H9 (cell line): ENCODE data around the gene NELFCD. TPM values are rescaled to one million over a fixed set of nuclear protein-coding genes. Genes with fewer than 3 reads are reported as not detected.

Source experiments
- DNase-seq: peaks from one replicate; pipeline ENCODE4 v3.0.0-alpha.2; 2017
- H2AFZ ChIP-seq: one replicate; pipeline ENCODE4 v1.6.1; 2013; ENCODE audit warnings: mild to moderate bottlenecking, low read length, control low read depth, moderate library complexity
- H2AK5ac ChIP-seq: 2 replicates; pipeline ENCODE4 v1.6.1; 2013; ENCODE audit warnings: low read length, control low read depth, mixed read lengths; ENCODE audit not compliant: insufficient read length
- H2BK120ac ChIP-seq: one replicate; pipeline ENCODE4 v1.6.1; 2013; ENCODE audit warnings: low read depth, mild to moderate bottlenecking, low read length, control low read depth, inconsistent platforms; ENCODE audit not compliant: poor library complexity, severe bottlenecking
- H2BK12ac ChIP-seq: 2 replicates; pipeline ENCODE4 v1.6.1; 2013; ENCODE audit warnings: low read length, control low read depth, mixed read lengths, low read depth; ENCODE audit not compliant: insufficient read length
- H2BK15ac ChIP-seq: 2 replicates; pipeline ENCODE4 v1.6.1; 2013; ENCODE audit warnings: low read depth, low read length, control low read depth
- H2BK20ac ChIP-seq: one replicate; pipeline ENCODE4 v1.6.1; 2013; ENCODE audit warnings: low read depth, mild to moderate bottlenecking, low read length, control low read depth, inconsistent platforms; ENCODE audit not compliant: poor library complexity, severe bottlenecking
- H2BK5ac ChIP-seq: 2 replicates; pipeline ENCODE4 v1.6.1; 2013; ENCODE audit warnings: low read length, control low read depth, mixed read lengths; ENCODE audit not compliant: insufficient read length
- H3K14ac ChIP-seq: 2 replicates; pipeline ENCODE4 v1.6.1; 2013; ENCODE audit warnings: low read length, control low read depth; ENCODE audit not compliant: insufficient read depth
- H3K18ac ChIP-seq: 2 replicates; pipeline ENCODE4 v1.6.1; 2013; ENCODE audit warnings: low read depth, mild to moderate bottlenecking, mixed read lengths, low read length, control low read depth; ENCODE audit not compliant: insufficient read length
- H3K23ac ChIP-seq: 2 replicates; pipeline ENCODE4 v1.6.1; 2013; ENCODE audit warnings: low read length, control low read depth, mixed read lengths, low read depth; ENCODE audit not compliant: insufficient read length
- H3K23me2 ChIP-seq: 2 replicates; pipeline ENCODE4 v1.6.1; 2013; ENCODE audit warnings: low read depth, mild to moderate bottlenecking, mixed read lengths, low read length, control low read depth; ENCODE audit not compliant: insufficient read length, poor library complexity, severe bottlenecking
- H3K27ac ChIP-seq: 2 replicates; pipeline ENCODE4 v1.5.1; 2013; ENCODE audit warnings: low read length, control low read depth, mixed read lengths, low read depth; ENCODE audit not compliant: insufficient read length
- H3K27me3 ChIP-seq: 2 replicates; pipeline ENCODE4 v1.6.1; 2013; ENCODE audit warnings: low read length, control low read depth, inconsistent platforms; ENCODE audit not compliant: insufficient read depth
- H3K4ac ChIP-seq: 2 replicates; pipeline ENCODE4 v1.6.1; 2013; ENCODE audit warnings: low read depth, mild to moderate bottlenecking, control low read depth, inconsistent platforms, low read length, moderate library complexity
- H3K4me1 ChIP-seq: 2 replicates; pipeline ENCODE4 v1.6.1; 2013; ENCODE audit warnings: low read length, control low read depth, inconsistent platforms; ENCODE audit not compliant: insufficient read depth
- H3K4me2 ChIP-seq: 2 replicates; pipeline ENCODE4 v1.6.1; 2013; ENCODE audit warnings: low read length, control low read depth, mixed read lengths; ENCODE audit not compliant: insufficient read length, insufficient read depth
- H3K56ac ChIP-seq: 2 replicates; pipeline ENCODE4 v1.6.1; 2013; ENCODE audit warnings: low read depth, mild to moderate bottlenecking, mixed read lengths, low read length, control low read depth; ENCODE audit not compliant: insufficient read length
- H3K79me1 ChIP-seq: 2 replicates; pipeline ENCODE4 v1.6.1; 2013; ENCODE audit warnings: low read depth, mild to moderate bottlenecking, moderate library complexity, low read length, control low read depth, inconsistent platforms; ENCODE audit not compliant: insufficient read depth, poor library complexity, severe bottlenecking
- H3K79me2 ChIP-seq: 2 replicates; pipeline ENCODE4 v1.6.1; 2013; ENCODE audit warnings: low read length, control low read depth, inconsistent platforms; ENCODE audit not compliant: insufficient read depth
- H3K9ac ChIP-seq: 2 replicates; pipeline ENCODE4 v1.6.1; 2013; ENCODE audit warnings: low read length, control low read depth, mixed read lengths; ENCODE audit not compliant: insufficient read length; ENCODE audit errors: extremely low read depth
- H3K9me3 ChIP-seq: one replicate; pipeline ENCODE4 v1.6.1; 2013; ENCODE audit warnings: low read depth, low read length, inconsistent platforms; ENCODE audit not compliant: control insufficient read depth
- H3T11ph ChIP-seq: one replicate; pipeline ENCODE4 v1.6.1; 2013; ENCODE audit warnings: mild to moderate bottlenecking, low read length, control low read depth, inconsistent platforms
- H4K20me1 ChIP-seq: one replicate; pipeline ENCODE4 v1.6.1; 2013; ENCODE audit not compliant: control insufficient read depth, insufficient read length, insufficient read depth
- H4K5ac ChIP-seq: 2 replicates; pipeline ENCODE4 v1.6.1; 2013; ENCODE audit warnings: low read depth, mild to moderate bottlenecking, mixed read lengths, low read length, control low read depth; ENCODE audit not compliant: insufficient read length
- H4K8ac ChIP-seq: replicated peaks from 2 replicates; pipeline ENCODE4 v1.6.1; 2013; ENCODE audit warnings: low read length, control low read depth, mixed read lengths, low read depth; ENCODE audit not compliant: insufficient read length
- H4K91ac ChIP-seq: 2 replicates; pipeline ENCODE4 v1.6.1; 2013; ENCODE audit warnings: low read depth, mild to moderate bottlenecking, moderate library complexity, mixed read lengths, low read length, control low read depth; ENCODE audit not compliant: insufficient read length
- H3K27ac Mint-ChIP-seq, 3 experiments: 2 replicates in 2 of 3; 3 replicates in 1 of 3; pipeline ENCODE4 v1.8.0; 2020 to 2021; ENCODE audit warnings: mixed read lengths in 3 of 3, mild to moderate bottlenecking in 1 of 3, moderate library complexity in 1 of 3
- H3K27me3 Mint-ChIP-seq: 2 replicates; pipeline ENCODE4 v1.8.0; 2021; ENCODE audit warnings: low read depth, mild to moderate bottlenecking, moderate library complexity, mixed read lengths
- H3K36me3 Mint-ChIP-seq, 3 experiments: 2 replicates in 2 of 3; 3 replicates in 1 of 3; pipeline ENCODE4 v1.8.0; 2020 to 2021; ENCODE audit warnings: low read depth in 3 of 3, mixed read lengths in 3 of 3; ENCODE audit not compliant: insufficient read depth in 1 of 3
- H3K4me1 Mint-ChIP-seq, 2 experiments: 2 replicates each; pipeline ENCODE4 v1.8.0; 2020; ENCODE audit warnings: mixed read lengths in 2 of 2
- H3K4me3 Mint-ChIP-seq, 2 experiments: 2 replicates in 1 of 2; 3 replicates in 1 of 2; pipeline ENCODE4 v1.8.0; 2020 to 2021; ENCODE audit warnings: mild to moderate bottlenecking in 2 of 2, mixed read lengths in 2 of 2, moderate library complexity in 1 of 2
- H3K9me3 Mint-ChIP-seq, 2 experiments: 2 replicates in 1 of 2; 3 replicates in 1 of 2; pipeline ENCODE4 v1.8.0; 2020; ENCODE audit warnings: mild to moderate bottlenecking in 2 of 2, mixed read lengths in 2 of 2, moderate library complexity in 1 of 2
- WGBS: extraction: QIAGEN DNeasy Blood & Tissue Kit; methylation state at CpG from one replicate; pipeline ENCODE4 v1.1.7; 2013; ENCODE audit warnings: missing lambda C conversion rate, low lambda C conversion rate, mixed read lengths; ENCODE audit not compliant: insufficient read length; ENCODE audit errors: extremely low coverage; 5-methylcytosine and 5-hydroxymethylcytosine counted together
- total RNA-seq: library from RNA; stranded (reverse); gene quantifications from 2 replicates; pipeline ENCODE4 v1.2.1, GENCODE V29; 2021
- TF ChIP-seq, protein P1 (sequence below): fragments of 200-600 bp; sonication (generic); conservative IDR thresholded peaks from 3 replicates; pipeline ENCODE4 v1.8.0; 2021; ENCODE audit warnings: antibody characterized with exemption, mild to moderate bottlenecking

Gene NELFCD
- total RNA-seq, 1 experiment from 2014 or later = 57.8 TPM

DNA sequence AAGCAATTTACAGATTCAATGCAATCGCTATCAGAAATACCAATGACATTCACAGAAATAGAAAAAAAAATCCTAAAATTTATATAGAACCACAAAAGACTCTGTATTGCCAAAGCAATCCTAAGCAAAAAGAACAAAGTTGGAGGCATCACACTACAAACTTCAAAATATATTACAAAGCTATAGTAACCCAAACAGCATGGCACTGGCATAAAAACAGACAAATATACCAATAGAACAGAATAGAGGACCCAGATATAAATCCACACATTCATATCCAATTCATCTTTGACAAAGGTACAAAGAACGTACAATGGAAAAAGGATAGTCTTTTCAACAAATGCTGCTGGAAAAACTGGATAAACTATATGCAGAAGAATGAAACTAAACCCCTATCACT is 11.6 kb upstream of the NELFCD start:
- H2BK20ac ChIP-seq = no peak overlapping the region
- H2AFZ ChIP-seq = no peak overlapping the region
- H3K9ac ChIP-seq = no peak overlapping the region
- H3K4ac ChIP-seq = no peak overlapping the region
- no peak overlapping the region for H3K23ac ChIP-seq
- H3K79me1 ChIP-seq = no peaks in the 10 kb centered on the region
- peaks cover 9 to 12% of the 10 kb centered on the region in 2 experiments; a peak in 3 of 4 replicates for H3K4me1 Mint-ChIP-seq
- no peak overlapping the region for H4K91ac ChIP-seq
- no peak for DNase-seq
- H3K79me2 ChIP-seq = no peaks in the 10 kb centered on the region
- H2AK5ac ChIP-seq = no peak overlapping the region
- TF ChIP-seq, protein P1, sequence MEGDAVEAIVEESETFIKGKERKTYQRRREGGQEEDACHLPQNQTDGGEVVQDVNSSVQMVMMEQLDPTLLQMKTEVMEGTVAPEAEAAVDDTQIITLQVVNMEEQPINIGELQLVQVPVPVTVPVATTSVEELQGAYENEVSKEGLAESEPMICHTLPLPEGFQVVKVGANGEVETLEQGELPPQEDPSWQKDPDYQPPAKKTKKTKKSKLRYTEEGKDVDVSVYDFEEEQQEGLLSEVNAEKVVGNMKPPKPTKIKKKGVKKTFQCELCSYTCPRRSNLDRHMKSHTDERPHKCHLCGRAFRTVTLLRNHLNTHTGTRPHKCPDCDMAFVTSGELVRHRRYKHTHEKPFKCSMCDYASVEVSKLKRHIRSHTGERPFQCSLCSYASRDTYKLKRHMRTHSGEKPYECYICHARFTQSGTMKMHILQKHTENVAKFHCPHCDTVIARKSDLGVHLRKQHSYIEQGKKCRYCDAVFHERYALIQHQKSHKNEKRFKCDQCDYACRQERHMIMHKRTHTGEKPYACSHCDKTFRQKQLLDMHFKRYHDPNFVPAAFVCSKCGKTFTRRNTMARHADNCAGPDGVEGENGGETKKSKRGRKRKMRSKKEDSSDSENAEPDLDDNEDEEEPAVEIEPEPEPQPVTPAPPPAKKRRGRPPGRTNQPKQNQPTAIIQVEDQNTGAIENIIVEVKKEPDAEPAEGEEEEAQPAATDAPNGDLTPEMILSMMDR = no peak
- H3K4me3 Mint-ChIP-seq = no peak overlapping the region
- no peak overlapping the region for H2BK12ac ChIP-seq
- no peaks in the 10 kb centered on the region for H3K9me3 ChIP-seq
- peaks cover 0 to 3% (median 0%) of the 10 kb centered on the region in 3 experiments; a peak in 2 of 7 replicates for H3K36me3 Mint-ChIP-seq
- H3K4me1 ChIP-seq = no peaks in the 10 kb centered on the region
- H3K27me3 Mint-ChIP-seq = peaks cover 4% of the 10 kb centered on the region
- no peak overlapping the region for H3K18ac ChIP-seq
- no peak overlapping the region for H3T11ph ChIP-seq
- no peaks in the 10 kb centered on the region for H3K23me2 ChIP-seq
- no peak overlapping the region for H2BK5ac ChIP-seq
- no peak overlapping the region for H3K14ac ChIP-seq
- no peak overlapping the region for H3K27ac ChIP-seq
- no peak overlapping the region for H2BK15ac ChIP-seq
- no peak overlapping the region for H3K27ac Mint-ChIP-seq
- no peak overlapping the region for H3K4me2 ChIP-seq
- H4K5ac ChIP-seq = no peak overlapping the region
- no peak overlapping the region for H3K56ac ChIP-seq
- no peak overlapping the region for H2BK120ac ChIP-seq
- WGBS = no CpG with 5 or more reads among the region's 2 CpGs
- H3K9me3 Mint-ChIP-seq = peaks cover 12 to 15% of the 10 kb centered on the region in 2 experiments
- H4K20me1 ChIP-seq = no peaks in the 10 kb centered on the region
- no peak overlapping the region for H4K8ac ChIP-seq
- no peaks in the 10 kb centered on the region for H3K27me3 ChIP-seq
